Astrocyte (in vitro differentiated cells and primary cell): ENCODE results near the gene THSD7B. TPM values are rescaled to one million over a fixed set of nuclear protein-coding genes. Genes with fewer than 3 reads are reported as not detected.

ENCODE experiments used
- DNase-seq: peaks from one replicate; pipeline ENCODE4 v3.0.0-alpha.2; 2010; ENCODE audit warnings: low read depth
- FAIRE-seq: peaks from 2 replicates; lab custom pipeline; 2011; peaks lifted over from hg19 to GRCh38; lab: Jason Lieb, UNC
- H2AFZ ChIP-seq: 2 replicates; pipeline ENCODE4 v1.6.0; 2012; ENCODE audit warnings: low read depth, low read length, inconsistent platforms
- H3K27ac ChIP-seq: 2 replicates; pipeline ENCODE4 v1.5.1; 2011; ENCODE audit warnings: low read depth, low read length, inconsistent platforms
- H3K27me3 ChIP-seq: 2 replicates; pipeline ENCODE4 v1.6.0; 2011; ENCODE audit warnings: low read length, inconsistent platforms; ENCODE audit not compliant: insufficient read depth
- H3K36me3 ChIP-seq: 2 replicates; pipeline ENCODE4 v1.5.1; 2011; ENCODE audit warnings: low read length, inconsistent platforms; ENCODE audit not compliant: insufficient read depth
- H3K4me1 ChIP-seq: 2 replicates; pipeline ENCODE4 v1.5.1; 2011; ENCODE audit warnings: low read length, inconsistent platforms; ENCODE audit not compliant: insufficient read depth
- H3K4me2 ChIP-seq: 2 replicates; pipeline ENCODE4 v1.6.0; 2012; ENCODE audit warnings: low read length, inconsistent platforms
- H3K4me3 ChIP-seq: 2 replicates; pipeline ENCODE4 v1.5.1; 2011; ENCODE audit warnings: low read depth, mild to moderate bottlenecking, low read length, inconsistent platforms; ENCODE audit not compliant: insufficient read depth
- H3K79me2 ChIP-seq: 2 replicates; pipeline ENCODE4 v1.6.0; 2012; ENCODE audit warnings: mild to moderate bottlenecking, low read length, inconsistent platforms; ENCODE audit not compliant: insufficient read depth
- H3K9ac ChIP-seq: 2 replicates; pipeline ENCODE4 v1.6.0; 2012; ENCODE audit warnings: mild to moderate bottlenecking, low read length, inconsistent platforms
- H3K9me3 ChIP-seq: 2 replicates; pipeline ENCODE4 v1.5.1; 2012; ENCODE audit warnings: low read depth, mild to moderate bottlenecking, low read length, inconsistent platforms; ENCODE audit not compliant: insufficient read depth
- H4K20me1 ChIP-seq: 2 replicates; pipeline ENCODE4 v1.6.0; 2012; ENCODE audit warnings: low read length, inconsistent platforms; ENCODE audit not compliant: insufficient read depth
- H3K27ac Mint-ChIP-seq: one replicate; pipeline ENCODE4 v1.8.0; 2021; ENCODE audit warnings: mild to moderate bottlenecking, mixed read lengths; ENCODE audit not compliant: unreplicated experiment
- H3K27me3 Mint-ChIP-seq: one replicate; pipeline ENCODE4 v1.8.0; 2021; ENCODE audit warnings: low read depth, mixed read lengths; ENCODE audit not compliant: unreplicated experiment
- H3K36me3 Mint-ChIP-seq: one replicate; pipeline ENCODE4 v1.8.0; 2021; ENCODE audit warnings: low read depth, mixed read lengths; ENCODE audit not compliant: unreplicated experiment
- H3K4me1 Mint-ChIP-seq: one replicate; pipeline ENCODE4 v1.8.0; 2021; ENCODE audit warnings: low read depth, mixed read lengths; ENCODE audit not compliant: unreplicated experiment
- H3K4me3 Mint-ChIP-seq: one replicate; pipeline ENCODE4 v1.8.0; 2021; ENCODE audit warnings: mild to moderate bottlenecking, moderate library complexity, mixed read lengths; ENCODE audit not compliant: unreplicated experiment
- H3K9me3 Mint-ChIP-seq: one replicate; pipeline ENCODE4 v1.8.0; 2021; ENCODE audit warnings: mild to moderate bottlenecking, mixed read lengths; ENCODE audit not compliant: unreplicated experiment
- EZH2 ChIP-seq: IDR thresholded peaks from 2 replicates; pipeline ENCODE4 v1.6.1; 2012; ENCODE audit warnings: mild to moderate bottlenecking, low read length, inconsistent platforms; ENCODE audit not compliant: insufficient read depth
- total RNA-seq: library from RNA; stranded (reverse); gene quantifications from 2 replicates; pipeline ENCODE4 v1.2.1, GENCODE V29; 2021
- TF ChIP-seq, protein P1 (sequence below): IDR thresholded peaks from 2 replicates; pipeline ENCODE4 v1.5.1; 2011; ENCODE audit warnings: low read depth, mild to moderate bottlenecking, inconsistent platforms, low read length, moderate library complexity; ENCODE audit not compliant: insufficient read depth

Gene THSD7B
- total RNA-seq, 1 donor from 2014 or later, result 0.18 TPM

DNA sequence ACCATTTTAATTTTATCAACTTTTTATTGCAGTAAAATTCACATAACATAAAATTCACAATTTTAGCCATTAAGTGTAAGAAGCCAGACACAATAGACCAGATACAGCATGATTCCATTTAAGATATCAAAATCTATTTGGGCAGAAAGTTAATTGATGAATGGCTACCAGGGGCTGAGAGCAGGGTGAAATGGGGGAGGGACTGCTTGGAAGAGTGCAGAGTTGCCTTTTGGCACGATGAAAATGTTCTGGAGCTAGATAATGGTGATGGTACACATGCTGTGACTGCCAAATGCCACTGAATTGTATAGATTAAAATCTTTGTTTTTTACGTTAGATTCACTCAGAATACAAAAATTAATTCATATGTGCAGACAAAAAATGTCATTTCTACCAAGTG lies 909.6 kb downstream of the THSD7B start:
- no peaks in the 10 kb centered on the region for H3K27me3 Mint-ChIP-seq
- DNase-seq (no peak), FAIRE-seq (no peak)
- H3K9ac ChIP-seq, result no peak overlapping the region
- no peak overlapping the region for H3K27ac Mint-ChIP-seq
- H3K27me3 ChIP-seq, result no peaks in the 10 kb centered on the region
- no peak overlapping the region for H3K4me3 Mint-ChIP-seq
- H3K79me2 ChIP-seq, result no peaks in the 10 kb centered on the region
- no peak overlapping the region for H3K27ac ChIP-seq
- no peaks in the 10 kb centered on the region for H4K20me1 ChIP-seq
- H2AFZ ChIP-seq, result no peak overlapping the region
- no peaks in the 10 kb centered on the region for H3K9me3 Mint-ChIP-seq
- H3K36me3 ChIP-seq, result no peaks in the 10 kb centered on the region
- H3K36me3 Mint-ChIP-seq, result no peaks in the 10 kb centered on the region
- TF ChIP-seq, protein P1, sequence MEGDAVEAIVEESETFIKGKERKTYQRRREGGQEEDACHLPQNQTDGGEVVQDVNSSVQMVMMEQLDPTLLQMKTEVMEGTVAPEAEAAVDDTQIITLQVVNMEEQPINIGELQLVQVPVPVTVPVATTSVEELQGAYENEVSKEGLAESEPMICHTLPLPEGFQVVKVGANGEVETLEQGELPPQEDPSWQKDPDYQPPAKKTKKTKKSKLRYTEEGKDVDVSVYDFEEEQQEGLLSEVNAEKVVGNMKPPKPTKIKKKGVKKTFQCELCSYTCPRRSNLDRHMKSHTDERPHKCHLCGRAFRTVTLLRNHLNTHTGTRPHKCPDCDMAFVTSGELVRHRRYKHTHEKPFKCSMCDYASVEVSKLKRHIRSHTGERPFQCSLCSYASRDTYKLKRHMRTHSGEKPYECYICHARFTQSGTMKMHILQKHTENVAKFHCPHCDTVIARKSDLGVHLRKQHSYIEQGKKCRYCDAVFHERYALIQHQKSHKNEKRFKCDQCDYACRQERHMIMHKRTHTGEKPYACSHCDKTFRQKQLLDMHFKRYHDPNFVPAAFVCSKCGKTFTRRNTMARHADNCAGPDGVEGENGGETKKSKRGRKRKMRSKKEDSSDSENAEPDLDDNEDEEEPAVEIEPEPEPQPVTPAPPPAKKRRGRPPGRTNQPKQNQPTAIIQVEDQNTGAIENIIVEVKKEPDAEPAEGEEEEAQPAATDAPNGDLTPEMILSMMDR, result no peak
- no peak for TF ChIP-seq EZH2
- no peaks in the 10 kb centered on the region for H3K4me1 ChIP-seq
- no peak overlapping the region for H3K4me3 ChIP-seq
- H3K4me2 ChIP-seq, result no peak overlapping the region
- no peaks in the 10 kb centered on the region for H3K9me3 ChIP-seq
- H3K4me1 Mint-ChIP-seq, result peaks cover 7% of the 10 kb centered on the region

DNA sequence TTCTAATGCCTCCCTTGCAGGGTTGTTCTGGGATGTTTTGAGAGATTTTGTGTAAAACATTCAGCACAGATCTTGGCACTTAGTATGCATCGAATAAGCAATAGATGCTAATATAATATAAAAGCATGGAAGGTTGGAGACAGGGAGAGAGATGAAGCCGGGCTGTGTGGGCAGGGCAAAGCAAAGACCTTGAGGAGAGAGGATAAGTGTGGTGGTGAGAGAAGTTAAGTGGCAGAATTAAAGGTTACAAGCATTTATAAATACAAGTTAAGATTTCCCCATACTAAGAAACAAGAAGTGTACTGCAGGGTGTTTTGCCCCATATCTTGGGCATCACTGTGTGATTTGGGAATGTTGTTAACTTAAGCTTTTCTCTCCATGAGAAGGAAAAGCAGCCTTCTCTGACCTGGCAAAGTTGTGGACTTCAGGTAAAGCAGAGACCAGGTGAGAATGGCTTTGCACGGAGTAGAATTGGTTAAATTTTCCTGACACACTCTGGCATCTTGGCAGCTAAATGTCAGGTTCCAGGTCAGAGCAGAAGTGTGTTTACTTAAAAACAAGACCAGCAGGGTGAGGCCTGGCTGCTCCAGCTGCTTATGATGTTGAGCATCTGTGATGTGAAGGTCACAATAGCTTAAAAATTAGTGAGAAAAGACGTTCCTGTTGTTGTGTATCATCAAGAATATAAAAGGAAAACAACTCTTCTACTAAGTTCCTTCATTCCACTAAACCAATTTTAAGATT lies 910.4 kb downstream of the THSD7B start:
- Histone ChIP-seq H4K20me1 (no peaks in the 10 kb centered on the region), H3K9me3 (no peaks in the 10 kb centered on the region), H3K4me3 (no peak overlapping the region), H3K79me2 (no peaks in the 10 kb centered on the region), H3K4me1 (no peaks in the 10 kb centered on the region), H3K36me3 (no peaks in the 10 kb centered on the region), H3K27ac (no peak overlapping the region), H3K9ac (no peak overlapping the region), H3K27me3 (no peaks in the 10 kb centered on the region), H2AFZ (no peak overlapping the region), H3K4me2 (no peak overlapping the region)
- no peak overlapping the region for H3K4me3 Mint-ChIP-seq
- no peak for FAIRE-seq
- no peaks in the 10 kb centered on the region for H3K36me3 Mint-ChIP-seq
- no peaks in the 10 kb centered on the region for H3K9me3 Mint-ChIP-seq
- peaks cover 7% of the 10 kb centered on the region for H3K4me1 Mint-ChIP-seq
- DNase-seq, result no peak
- no peak overlapping the region for H3K27ac Mint-ChIP-seq
- TF ChIP-seq, protein P1, result no peak
- TF ChIP-seq EZH2, result no peak
- no peaks in the 10 kb centered on the region for H3K27me3 Mint-ChIP-seq

DNA sequence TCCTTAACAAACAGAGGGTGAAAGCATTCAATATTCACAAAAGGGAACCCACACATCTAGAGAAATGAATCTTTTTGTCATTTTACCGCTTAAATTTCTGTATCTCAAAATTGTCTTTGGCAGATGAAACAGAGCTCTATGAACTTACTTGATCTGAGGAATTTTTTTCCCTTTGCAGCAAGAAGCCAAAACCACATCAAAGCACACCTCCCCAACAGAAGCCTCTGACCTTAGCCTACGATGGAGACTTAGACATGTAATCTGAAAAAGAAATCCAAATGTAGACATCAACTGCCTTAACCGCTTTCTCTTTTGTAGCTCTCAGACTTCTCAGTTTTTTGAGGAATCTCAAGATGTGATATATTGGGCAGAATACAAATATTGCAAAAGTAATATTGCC lies 911.0 kb downstream of the THSD7B start:
- DNase-seq, result no peak
- Histone ChIP-seq H4K20me1 (no peaks in the 10 kb centered on the region), H2AFZ (no peak overlapping the region), H3K4me2 (no peak overlapping the region), H3K27me3 (no peaks in the 10 kb centered on the region), H3K27ac (no peak overlapping the region), H3K4me1 (no peaks in the 10 kb centered on the region), H3K4me3 (no peak overlapping the region), H3K79me2 (no peaks in the 10 kb centered on the region), H3K9me3 (no peaks in the 10 kb centered on the region), H3K36me3 (no peaks in the 10 kb centered on the region), H3K9ac (no peak overlapping the region)
- no peak for TF ChIP-seq EZH2
- TF ChIP-seq, protein P1, result no peak
- H3K36me3 Mint-ChIP-seq, result no peaks in the 10 kb centered on the region
- H3K27me3 Mint-ChIP-seq, result no peaks in the 10 kb centered on the region
- FAIRE-seq, result no peak
- H3K27ac Mint-ChIP-seq, result no peak overlapping the region
- no peaks in the 10 kb centered on the region for H3K9me3 Mint-ChIP-seq
- H3K4me1 Mint-ChIP-seq, result peaks cover 7% of the 10 kb centered on the region
- no peak overlapping the region for H3K4me3 Mint-ChIP-seq
